NCI-H2227 treated with DMSO at 0.1 percent for 48 hours (cell line): ENCODE results near the gene HDGFL2.

ENCODE experiments used
- DNase-seq: peaks from one replicate; lab custom pipeline; 2025; lab: John Stamatoyannopoulos, UW

Gene HDGFL2

GRCh38 chr19:4499855-4500254 is 27.8 kb downstream of the HDGFL2 start:
- no peak for DNase-seq

- no peak for DNase-seq
Observed at GRCh38 chr19:4500841-4501591, 28.9 kb downstream of the HDGFL2 start.

GRCh38 chr19:4501691-4502090 is 29.6 kb downstream of the HDGFL2 start:
- DNase-seq: no peak

GRCh38 chr19:4502282-4503131 is 30.4 kb downstream of the HDGFL2 start:
- DNase-seq: no peak

GRCh38 chr19:4503132-4503824 is 31.2 kb downstream of the HDGFL2 start:
- peak; percentile 11 for DNase-seq

- no peak for DNase-seq
Observed at GRCh38 chr19:4503825-4504170, 31.7 kb downstream of the HDGFL2 start.

- no peak for DNase-seq
Observed at GRCh38 chr19:4504297-4504701, 32.2 kb downstream of the HDGFL2 start.

GRCh38 chr19:4504891-4505569 is 32.9 kb downstream of the HDGFL2 start:
- no peak for DNase-seq

- DNase-seq: no peak
Observed at GRCh38 chr19:4505570-4506448, 33.7 kb downstream of the HDGFL2 start.

- no peak for DNase-seq
Observed at GRCh38 chr19:4506449-4507149, 34.5 kb downstream of the HDGFL2 start.

- DNase-seq: no peak
Observed at GRCh38 chr19:4507150-4507452, 35.0 kb downstream of the HDGFL2 start.

- no peak for DNase-seq
Observed at GRCh38 chr19:4507804-4508203, 35.7 kb downstream of the HDGFL2 start.

- DNase-seq: no peak
Observed at GRCh38 chr19:4508698-4509097, 36.6 kb downstream of the HDGFL2 start.

- DNase-seq: no peak
Observed at GRCh38 chr19:4510435-4511255, 38.5 kb downstream of the HDGFL2 start.

- no peak for DNase-seq
Observed at GRCh38 chr19:4511300-4512054, 39.4 kb downstream of the HDGFL2 start.

GRCh38 chr19:4512070-4512469 is 40.0 kb downstream of the HDGFL2 start:
- no peak for DNase-seq

- DNase-seq: no peak
Observed at GRCh38 chr19:4513248-4513647, 41.2 kb downstream of the HDGFL2 start.

GRCh38 chr19:4515732-4516131 is 43.6 kb downstream of the HDGFL2 start:
- DNase-seq: no peak
